Smooth muscle cell of the pulmonary artery (primary cell): ENCODE results near the gene RNU5D-1. TPM values are rescaled to one million over a fixed set of nuclear protein-coding genes. Genes with fewer than 3 reads are reported as not detected.

Experiments used
- total RNA-seq: library from RNA; depleted of rRNA; stranded (reverse); fragments of >200 nt; gene quantifications from 2 replicates; pipeline ENCODE4 v1.2.3, GENCODE V29; 2014

RNU5D-1 gene
- total RNA-seq = not detected in 2 replicates

DNA sequence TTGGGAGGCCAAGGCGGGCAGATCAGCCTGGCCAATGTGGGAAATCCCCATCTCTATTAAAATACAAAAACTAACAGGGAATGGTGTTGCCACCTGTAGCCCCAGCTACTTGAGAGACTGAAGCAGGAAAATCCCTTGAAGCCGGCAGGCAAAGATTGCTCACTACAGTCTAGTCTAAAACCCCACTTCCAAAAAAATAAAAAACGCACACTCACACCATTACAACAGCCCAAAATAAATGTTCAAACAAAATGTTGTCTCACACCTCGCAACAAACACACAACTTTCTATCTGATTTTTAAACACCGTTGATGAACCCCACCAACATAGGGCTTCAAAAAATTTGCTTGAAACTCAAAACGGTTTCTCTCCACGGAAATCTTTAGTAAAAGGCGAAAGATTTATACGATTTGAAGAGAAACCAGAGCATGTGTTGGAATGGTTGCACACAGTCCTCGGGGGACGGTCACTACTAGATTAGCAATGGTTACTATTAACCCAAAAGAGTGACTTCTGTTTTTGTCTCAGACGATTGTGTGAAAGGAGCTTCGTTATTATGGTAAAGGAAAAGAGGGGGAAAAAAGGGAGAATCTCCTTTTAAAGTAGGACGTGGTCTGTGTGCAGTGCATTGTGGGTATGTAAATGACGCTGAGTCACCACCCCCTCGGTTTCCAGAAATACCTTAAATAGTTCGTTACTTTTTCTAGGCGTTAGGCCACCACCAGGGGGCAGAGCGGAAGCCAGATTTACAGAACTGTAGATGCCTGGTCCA lies at the start of gene RNU5D-1:
Gene RNU5D-1 (minus strand): TSS at position 430 of the 772 bp plus-strand sequence.

DNA sequence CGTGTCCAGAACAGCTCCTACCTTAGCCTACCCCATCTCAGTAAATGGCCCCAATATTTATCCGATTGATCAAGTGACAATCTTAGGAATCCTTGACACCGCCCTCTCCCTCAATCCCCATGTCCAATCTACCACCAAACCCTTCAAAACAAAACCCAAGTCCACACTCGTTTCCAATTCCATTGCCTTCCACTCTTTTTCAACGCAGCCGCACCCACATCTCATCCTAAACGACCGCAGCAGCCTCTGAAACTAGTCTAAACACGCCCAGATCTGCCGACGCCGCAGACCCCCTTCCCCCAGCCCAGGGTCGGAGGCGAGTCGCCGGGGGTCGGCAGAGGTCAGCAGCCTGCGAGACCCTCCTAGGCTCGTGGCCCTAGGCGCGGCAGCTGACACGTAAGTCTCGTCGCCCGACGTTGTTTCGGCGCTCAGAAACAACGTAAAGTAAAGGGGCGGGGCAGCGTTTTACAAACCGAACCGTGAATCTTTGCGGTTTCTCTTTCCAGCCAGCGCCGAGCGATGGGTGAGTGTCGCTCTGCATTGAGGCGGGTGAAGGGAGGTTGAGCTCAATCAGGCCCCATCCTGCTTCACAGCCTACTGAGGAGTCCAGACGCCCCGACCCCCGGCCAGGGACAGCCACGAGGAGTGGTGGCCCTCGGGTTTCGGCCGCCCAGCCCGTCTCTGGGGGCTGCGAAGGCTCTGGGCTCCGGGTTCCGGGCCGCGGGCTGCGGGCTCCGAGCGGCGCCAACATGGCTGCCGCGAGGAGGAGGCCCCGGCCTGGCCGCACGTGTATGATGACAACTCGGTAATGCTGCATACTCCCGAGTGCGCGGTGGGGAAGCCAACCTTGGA lies 44.3 kb upstream of the RNU5D-1 start, which contains the start of gene RPS8:
Gene RPS8 (plus strand): TSS at position 463 of the 852 bp plus-strand sequence. CDS start 57 bp downstream, at position 520.

DNA sequence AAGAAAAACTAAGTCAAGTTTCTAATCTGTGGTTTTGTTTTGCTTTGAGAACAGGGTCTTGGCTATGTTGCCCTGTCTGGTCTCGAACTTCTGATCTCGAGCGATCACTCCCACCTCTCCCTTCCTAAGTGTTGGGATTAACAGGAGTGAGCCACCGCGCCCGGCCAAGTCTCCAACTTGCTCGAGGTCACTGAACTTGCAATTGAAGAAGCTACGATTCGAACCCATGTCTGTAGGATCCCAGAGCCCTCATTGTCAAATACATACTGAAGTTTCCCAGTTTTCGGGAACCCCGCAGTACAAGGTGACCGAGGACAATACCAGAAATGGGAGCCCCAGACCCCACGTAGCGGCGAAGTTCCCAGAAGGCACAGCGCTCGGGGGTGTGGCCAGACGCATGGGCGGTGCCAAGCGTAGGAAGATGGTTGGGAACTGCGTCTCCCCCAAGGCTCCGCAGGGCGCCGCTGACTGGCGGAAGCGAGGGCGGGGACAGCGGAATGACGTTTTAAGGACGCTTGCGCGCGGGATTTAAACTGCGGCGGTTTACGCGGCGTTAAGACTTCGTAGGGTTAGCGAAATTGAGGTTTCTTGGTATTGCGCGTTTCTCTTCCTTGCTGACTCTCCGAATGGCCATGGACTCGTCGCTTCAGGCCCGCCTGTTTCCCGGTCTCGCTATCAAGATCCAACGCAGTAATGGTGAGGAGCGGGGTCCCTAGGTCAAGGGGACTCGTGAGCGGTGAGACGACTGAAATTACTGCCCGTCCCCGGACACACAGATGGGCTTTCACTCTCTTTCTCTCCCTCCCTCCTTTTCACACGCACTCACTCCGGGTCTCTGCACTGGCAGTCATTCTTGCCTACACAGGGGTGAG lies 8.6 kb upstream of the RNU5D-1 start, which contains the start of gene KIF2C:
Gene KIF2C (plus strand): TSS at position 531 of the 872 bp plus-strand sequence. CDS start 96 bp downstream, at position 627.

Other genes with a start within 250 kb of the RNU5D-1 start
- gene TMEM53, start 56.7 kb downstream of the RNU5D-1 start, total RNA-seq = 4.3 and 6.3 TPM in 2 replicates
- 0.91 and 1.3 TPM in 2 replicates for gene ARMH1, start 56.5 kb downstream of the RNU5D-1 start, total RNA-seq
- gene KIF2C, start 8.7 kb upstream of the RNU5D-1 start, total RNA-seq = 3.2 and 9.3 TPM in 2 replicates
- gene RPS8, start 44.4 kb upstream of the RNU5D-1 start, total RNA-seq = 817 and 920 TPM in 2 replicates
- 0.07 and 0.20 TPM in 2 replicates for gene BEST4, start 57.0 kb upstream of the RNU5D-1 start, total RNA-seq
- gene PLK3, start 69.2 kb upstream of the RNU5D-1 start, total RNA-seq = 21.8 and 72.0 TPM in 2 replicates
- gene DYNLT4, start 76.2 kb upstream of the RNU5D-1 start, total RNA-seq = 0.17 TPM in 1 of 2 replicates, not detected in the other
- 10.7 and 18.0 TPM in 2 replicates for gene BTBD19, start 77.4 kb upstream of the RNU5D-1 start, total RNA-seq
- gene PTCH2, start 112.1 kb upstream of the RNU5D-1 start, total RNA-seq = 0.26 and 0.33 TPM in 2 replicates